BE2C (cell line): Measurements from ENCODE around the gene OMP.

ENCODE experiments used
- DNase-seq: peaks from one replicate; pipeline ENCODE4 v3.0.0-alpha.2; 2020
- H3K27me3 ChIP-seq: fragments of 250-450 bp; sonication (Bioruptor Pico); 2 replicates; pipeline ENCODE4 v1.5.1; 2020; ENCODE audit warnings: mild to moderate bottlenecking
- H3K36me3 ChIP-seq: fragments of 250-450 bp; sonication (Bioruptor Pico); 2 replicates; pipeline ENCODE4 v1.5.1; 2020; ENCODE audit warnings: mild to moderate bottlenecking
- H3K4me1 ChIP-seq: fragments of 250-450 bp; sonication (Bioruptor Pico); 2 replicates; pipeline ENCODE4 v1.5.1; 2020
- H3K4me3 ChIP-seq: 2 replicates; pipeline ENCODE4 v1.5.1; 2011; ENCODE audit warnings: low read depth, low read length
- H3K9me3 ChIP-seq: fragments of 250-450 bp; sonication (Bioruptor Pico); 2 replicates; pipeline ENCODE4 v1.5.1; 2020
- CTCF ChIP-seq: IDR thresholded peaks from 2 replicates; pipeline ENCODE4 v1.5.1; 2012; ENCODE audit warnings: mild to moderate bottlenecking, low read depth, low read length

The OMP gene

GRCh38 chr11:77071671-77072605, 30.7 kb upstream of the OMP start:
- no peak for DNase-seq
- no peak overlapping the region for H3K4me3 ChIP-seq
- H3K4me1 ChIP-seq = peaks cover 37% of the 10 kb centered on the region
- no peaks in the 10 kb centered on the region for H3K36me3 ChIP-seq
- no peak for TF ChIP-seq CTCF
- no peaks in the 10 kb centered on the region for H3K27me3 ChIP-seq
- no peaks in the 10 kb centered on the region for H3K9me3 ChIP-seq

GRCh38 chr11:77072851-77073327, 29.8 kb upstream of the OMP start:
- no peaks in the 10 kb centered on the region for H3K27me3 ChIP-seq
- peaks cover 33% of the 10 kb centered on the region for H3K4me1 ChIP-seq
- TF ChIP-seq CTCF = no peak
- H3K4me3 ChIP-seq = no peak overlapping the region
- no peaks in the 10 kb centered on the region for H3K9me3 ChIP-seq
- H3K36me3 ChIP-seq = no peaks in the 10 kb centered on the region
- no peak for DNase-seq

GRCh38 chr11:77073328-77074001, 29.2 kb upstream of the OMP start:
- Histone ChIP-seq H3K4me3 (no peak overlapping the region), H3K36me3 (no peaks in the 10 kb centered on the region), H3K27me3 (no peaks in the 10 kb centered on the region), H3K9me3 (no peaks in the 10 kb centered on the region), H3K4me1 (peaks cover 33% of the 10 kb centered on the region)
- peak; percentile 97 for DNase-seq
- peak; percentile 81 for TF ChIP-seq CTCF

GRCh38 chr11:77074205-77074604, 28.4 kb upstream of the OMP start:
- Histone ChIP-seq H3K9me3 (no peaks in the 10 kb centered on the region), H3K4me1 (peaks cover 27% of the 10 kb centered on the region), H3K27me3 (no peaks in the 10 kb centered on the region), H3K36me3 (no peaks in the 10 kb centered on the region), H3K4me3 (no peak overlapping the region)
- no peak for DNase-seq
- no peak for TF ChIP-seq CTCF

- Histone ChIP-seq H3K36me3 (no peaks in the 10 kb centered on the region), H3K9me3 (no peaks in the 10 kb centered on the region), H3K27me3 (no peaks in the 10 kb centered on the region), H3K4me1 (peaks cover 27% of the 10 kb centered on the region), H3K4me3 (no peak overlapping the region)
- DNase-seq = no peak
- TF ChIP-seq CTCF = no peak
These were observed 27.9 kb upstream of the OMP start for GRCh38 chr11:77074626-77075221.
